Activated T-cell treated with anti-CD3 and anti-CD28 coated beads for 48 hours (primary cell): ENCODE data around the gene CA7.

Source experiments
- DNase-seq: peaks from one replicate; pipeline ENCODE4 v3.0.0-alpha.2; 2020; ENCODE audit warnings: low read depth

Gene CA7

GRCh38 chr16:66844342-66845079, at the start of gene CA7:
CA7 (plus strand) TSS chr16:66844414; CDS start chr16:66844488, 74 bp downstream.
- DNase-seq = no peak

GRCh38 chr16:66798161-66798560, 46.1 kb upstream of the CA7 start:
- DNase-seq = no peak

GRCh38 chr16:66800856-66801255, 43.4 kb upstream of the CA7 start:
- no peak for DNase-seq

- no peak for DNase-seq
Measured at GRCh38 chr16:66801320-66802105, 42.7 kb upstream of the CA7 start, which contains the start of gene TERB1. TERB1 (minus strand) TSS chr16:66801584; CDS start chr16:66796798, 4,786 bp downstream.

- no peak for DNase-seq
Measured at GRCh38 chr16:66802159-66802558, 42.1 kb upstream of the CA7 start.

- DNase-seq = no peak
Measured at GRCh38 chr16:66809765-66810164, 34.4 kb upstream of the CA7 start.

- no peak for DNase-seq
Measured at GRCh38 chr16:66810391-66810790, 33.8 kb upstream of the CA7 start.

- no peak for DNase-seq
Measured at GRCh38 chr16:66811043-66811442, 33.2 kb upstream of the CA7 start.

- DNase-seq = no peak
Measured at GRCh38 chr16:66814734-66815133, 29.5 kb upstream of the CA7 start.

- no peak for DNase-seq
Measured at GRCh38 chr16:66824006-66824405, 20.2 kb upstream of the CA7 start.

GRCh38 chr16:66830422-66831404, 13.5 kb upstream of the CA7 start, which contains the start of gene NAE1:
NAE1 (minus strand) TSS chr16:66830976; CDS start chr16:66830899, 77 bp downstream.
- peak; percentile 92 for DNase-seq

GRCh38 chr16:66832190-66832589, 12.0 kb upstream of the CA7 start:
- DNase-seq = no peak

- no peak for DNase-seq
Measured at GRCh38 chr16:66832661-66833305, 11.4 kb upstream of the CA7 start.

- DNase-seq = no peak
Measured at GRCh38 chr16:66834746-66835145, 9.5 kb upstream of the CA7 start.

GRCh38 chr16:66840883-66841282, 3.3 kb upstream of the CA7 start:
- DNase-seq = no peak

GRCh38 chr16:66841366-66841765, 2.8 kb upstream of the CA7 start:
- DNase-seq = no peak

- DNase-seq = no peak
Measured at GRCh38 chr16:66842765-66843164, 1.4 kb upstream of the CA7 start.

- DNase-seq = no peak
Measured at GRCh38 chr16:66843191-66843590, 1.0 kb upstream of the CA7 start.

- DNase-seq = no peak
Measured at GRCh38 chr16:66844009-66844341, 239 bp upstream of the CA7 start.

- no peak for DNase-seq
Measured at GRCh38 chr16:66845080-66845410, 831 bp downstream of the CA7 start.

GRCh38 chr16:66845791-66846221, 1.6 kb downstream of the CA7 start:
- no peak for DNase-seq

- no peak for DNase-seq
Measured at GRCh38 chr16:66846266-66846665, 2.1 kb downstream of the CA7 start.
